C4-2B (cell line): Measurements from ENCODE around the gene SNRPB.
"Not testable (repeated sequence)": the region's sequence is repeated elsewhere in the genome, so short reads cannot be mapped to it uniquely, and the experiment has no call there.

ENCODE experiments used
- CTCF ChIP-seq: fragments of 450-650 bp; conservative IDR thresholded peaks from 2 replicates; pipeline ENCODE4 v1.5.1; 2017; ENCODE audit warnings: mild to moderate bottlenecking
- ZFX ChIP-seq: fragments of 450-650 bp; IDR thresholded peaks from 2 replicates; pipeline ENCODE4 v1.6.1; 2017

GRCh38 chr20:2504803-2505202, 34.2 kb upstream of the SNRPB start:
- not testable (repeated sequence) for TF ChIP-seq CTCF, ZFX
